HepG2 (cell line): ENCODE results near the gene IRS2. TPM values are rescaled to one million over a fixed set of nuclear protein-coding genes. Genes with fewer than 3 reads are reported as not detected.

Source experiments
- ATAC-seq: fragments of 200-7000 bp; cut with Tn5 transposase; 3 replicates; pipeline ENCODE4 v1.9.1; 2020; ENCODE audit warnings: mild to moderate bottlenecking, moderate library complexity
- BruUV-seq: library from RNA; stranded (reverse); fragments of 400-500 nt; replicated peaks from 2 replicates; lab custom pipeline; 2021; lab: Mats Ljungman, UMichigan
- CTCF ChIA-PET: fragments of 300-600 bp; formaldehyde crosslinking; extraction: SDS; loops from one replicate; lab custom pipeline; 2021; ENCODE audit warnings: low total read pairs, inconsistent platforms, low intra/inter-chr PET ratio; lab: Yijun Ruan, JAX
- POLR2A ChIA-PET: fragments of 350-600 bp; sonication (Branson Sonifier 250); formaldehyde crosslinking; loops from one replicate; lab custom pipeline; 2020; ENCODE audit warnings: antibody characterized with exemption, inconsistent platforms; lab: Yijun Ruan, JAX
- DNase-seq: peaks from one replicate; pipeline ENCODE4 v3.0.0-alpha.2; 2015; ENCODE audit warnings: low spot score
- FAIRE-seq: peaks from 3 replicates; lab custom pipeline; 2011; peaks lifted over from hg19 to GRCh38; lab: Jason Lieb, UNC
- H2AFZ ChIP-seq: one replicate; pipeline ENCODE4 v1.6.1; 2011; ENCODE audit warnings: low read length, inconsistent platforms
- H3K27ac ChIP-seq: fragments of 300-600 bp; 3 replicates; pipeline ENCODE4 v1.8.0; 2011; ENCODE audit warnings: mixed run types, mild to moderate bottlenecking, mixed read lengths, low read length, inconsistent platforms; ENCODE audit not compliant: insufficient read depth; ENCODE audit errors: extremely low read length
- H3K27me3 ChIP-seq, 2 experiments: fragments of 200-600 bp in 1 of 2; 2 replicates in 1 of 2; 3 replicates in 1 of 2; pipeline versions ENCODE4 v1.6.0 to v1.8.0; 2011; ENCODE audit warnings: low read length in 2 of 2, mild to moderate bottlenecking in 2 of 2, moderate library complexity in 2 of 2, inconsistent platforms in 1 of 2; ENCODE audit not compliant: insufficient read depth in 2 of 2, control insufficient read depth in 1 of 2
- H3K36me3 ChIP-seq, 2 experiments: fragments of 200-600 bp in 1 of 2; replicated peaks in 1 of 2; 2 replicates in 1 of 2; 3 replicates in 1 of 2; pipeline versions ENCODE4 v1.5.1 to v1.8.0; 2011; ENCODE audit warnings: low read length in 2 of 2, inconsistent platforms in 1 of 2; ENCODE audit not compliant: insufficient read depth in 2 of 2, control insufficient read depth in 1 of 2
- H3K4me1 ChIP-seq: 2 replicates; pipeline ENCODE4 v1.5.1; 2012; ENCODE audit warnings: low read length, inconsistent platforms; ENCODE audit not compliant: insufficient read depth
- H3K4me2 ChIP-seq: 2 replicates; pipeline ENCODE4 v1.6.0; 2011; ENCODE audit warnings: low read depth, low read length, inconsistent platforms
- H3K4me3 ChIP-seq, 3 experiments: fragments of 200-600 bp in 1 of 3; sonication (generic), shearing (Covaris generic) in 1 of 3; replicated peaks in 1 of 3; 2 replicates each; pipeline ENCODE4 v1.5.1; 2011 to 2016; ENCODE audit warnings: low read length in 3 of 3, inconsistent platforms in 2 of 3, low read depth in 2 of 3, mild to moderate bottlenecking in 2 of 3, control low read depth in 1 of 3, mixed read lengths in 1 of 3; ENCODE audit not compliant: insufficient read depth in 1 of 3
- H3K79me2 ChIP-seq: one replicate; pipeline ENCODE4 v1.6.1; 2011; ENCODE audit warnings: low read length, inconsistent platforms; ENCODE audit not compliant: insufficient read depth
- H3K9ac ChIP-seq: 2 replicates; pipeline ENCODE4 v1.6.0; 2011; ENCODE audit warnings: mild to moderate bottlenecking, low read depth, low read length, inconsistent platforms; ENCODE audit not compliant: insufficient read depth
- H3K9me3 ChIP-seq: 2 replicates; pipeline ENCODE4 v1.5.1; 2012; ENCODE audit warnings: mild to moderate bottlenecking, low read length
- H4K20me1 ChIP-seq: 2 replicates; pipeline ENCODE4 v1.6.0; 2011; ENCODE audit warnings: inconsistent platforms, mild to moderate bottlenecking, low read length, moderate library complexity; ENCODE audit not compliant: insufficient read depth
- BCL6 ChIP-seq: IDR thresholded peaks from 2 replicates; pipeline ENCODE4 v1.6.1; 2016; ENCODE audit warnings: missing genetic modification reagents, missing compliant biosample characterization
- BORCS8-MEF2B ChIP-seq: sonication (generic); formaldehyde crosslinking; IDR thresholded peaks from 2 replicates; pipeline ENCODE4 v1.8.0; 2022; ENCODE audit warnings: mild to moderate bottlenecking, missing genetic modification reagents
- TRIM24 ChIP-seq: sonication (generic); formaldehyde crosslinking; IDR thresholded peaks from 2 replicates; pipeline ENCODE4 v1.8.0; 2022; ENCODE audit warnings: mild to moderate bottlenecking, missing genetic modification reagents
- ZFP1 ChIP-seq: IDR thresholded peaks from 2 replicates; pipeline ENCODE4 v1.6.1; 2016
- ZNF354B ChIP-seq: sonication (generic); formaldehyde crosslinking; IDR thresholded peaks from 2 replicates; pipeline ENCODE4 v1.8.0; 2022; ENCODE audit warnings: mild to moderate bottlenecking, missing genetic modification reagents
- ZNF772 ChIP-seq: sonication (generic); formaldehyde crosslinking; IDR thresholded peaks from 2 replicates; pipeline ENCODE4 v1.5.0; 2020; ENCODE audit warnings: mild to moderate bottlenecking, missing genetic modification reagents
- WGBS: methylation state at CpG from one replicate; pipeline ENCODE4 v1.1.6; 2017; ENCODE audit warnings: low lambda C conversion rate; 5-methylcytosine and 5-hydroxymethylcytosine counted together
- in situ Hi-C: cut with HindIII; loops from 2 replicates; pipeline ENCODE4 v1.10.0; 2017; ENCODE audit warnings: low pct_unique_long_range_greater_than_20kb; ENCODE audit not compliant: extremely low pct_ligation_motif_present
- intact Hi-C: fragments of 100-400 bp; cut with micrococcal nuclease; formaldehyde crosslinking; loops from one replicate; pipeline ENCODE4 v1.10.0; 2022; ENCODE audit not compliant: unreplicated experiment
- polyA plus RNA-seq, 8 experiments: library from polyadenylated mRNA; depleted of rRNA in 3 of 8; stranded (reverse) in 7 of 8; unstranded in 1 of 8; fragments of >200 nt; fragmentation: Illumina TruSeq in 4 of 8; extraction: Trizol in 4 of 8; gene quantifications; 2 replicates each; pipeline versions ENCODE4 v1.2.1 to v1.2.3, GENCODE V29; 2011 to 2016; ENCODE audit warnings: low read depth in 4 of 8, missing spikeins in 1 of 8, mixed read lengths in 1 of 8; ENCODE audit not compliant: insufficient read depth in 1 of 8
- total RNA-seq, 5 experiments: library from RNA; depleted of rRNA; stranded (reverse); fragments of >200 nt; fragmentation: Illumina TruSeq; extraction: Trizol; gene quantifications; 2 replicates each; pipeline ENCODE4 v1.2.3, GENCODE V29; 2016; ENCODE audit warnings: low read depth in 1 of 5
- TF ChIP-seq, protein P1 (sequence below): sonication (generic); formaldehyde crosslinking; IDR thresholded peaks from 2 replicates; pipeline ENCODE4 v1.4.0; 2020; ENCODE audit warnings: mild to moderate bottlenecking, missing genetic modification reagents
- TF ChIP-seq, protein P2 (sequence below), 2 experiments: sonication (generic) in 1 of 2; formaldehyde crosslinking in 1 of 2; IDR thresholded peaks; 2 replicates each; pipeline versions ENCODE4 v1.5.1 to v1.6.1; 2011 to 2020; ENCODE audit warnings: borderline replicate concordance in 1 of 2, low read depth in 1 of 2, low read length in 1 of 2, mild to moderate bottlenecking in 1 of 2, missing genetic modification reagents in 1 of 2, moderate library complexity in 1 of 2
- TF ChIP-seq, protein P3 (sequence below): sonication (generic); formaldehyde crosslinking; IDR thresholded peaks from 2 replicates; pipeline ENCODE4 v1.4.0; 2020; ENCODE audit warnings: missing genetic modification reagents

The IRS2 gene
- total and polyA plus RNA-seq, 2 of the 13 experiments (the other 11 are each of a cell fraction or from before 2014, with no cell fraction given): 0.02 to 0.04 TPM

DNA sequence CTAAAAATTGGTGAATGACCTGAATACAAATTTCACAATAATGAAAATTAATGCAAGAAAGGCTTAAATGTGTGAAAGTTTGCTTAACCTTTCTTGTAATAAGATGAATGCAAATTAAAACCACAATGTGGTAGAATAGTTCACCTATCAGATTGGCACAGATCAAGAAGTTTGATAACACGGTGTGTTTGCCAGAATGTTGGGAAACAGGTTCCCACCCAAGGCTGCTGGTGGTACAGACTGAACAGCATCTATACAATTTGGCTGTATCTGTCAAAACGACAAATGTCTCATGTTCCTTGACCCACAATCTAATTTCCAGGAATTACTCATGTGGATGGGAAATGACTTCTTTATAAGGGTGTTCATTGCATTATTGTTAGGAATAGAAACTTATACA, 8.6 kb upstream of the IRS2 start:
- Histone ChIP-seq H2AFZ (no peak overlapping the region), H3K27ac (no peak overlapping the region), H3K9ac (no peak overlapping the region), H3K4me3 (no peak overlapping the region), H3K9me3 (no peaks in the 10 kb centered on the region), H3K4me2 (no peak overlapping the region), H4K20me1 (no peaks in the 10 kb centered on the region), H3K79me2 (no peaks in the 10 kb centered on the region), H3K27me3 (peaks cover 0 to 4% of the 10 kb centered on the region in 2 experiments; a peak in 2 of 5 replicates), H3K36me3 (no peaks in the 10 kb centered on the region), H3K4me1 (no peaks in the 10 kb centered on the region)
- no TSS peak for BruUV-seq
- TF ChIP-seq TRIM24 (CRISPR knock-in tag) (no peak), ZNF772 (CRISPR knock-in tag) (no peak), ZFP1 (CRISPR knock-in tag) (no peak), BCL6 (no peak), BORCS8-MEF2B (CRISPR knock-in tag) (no peak), ZNF354B (no peak)
- TF ChIP-seq, protein P1, sequence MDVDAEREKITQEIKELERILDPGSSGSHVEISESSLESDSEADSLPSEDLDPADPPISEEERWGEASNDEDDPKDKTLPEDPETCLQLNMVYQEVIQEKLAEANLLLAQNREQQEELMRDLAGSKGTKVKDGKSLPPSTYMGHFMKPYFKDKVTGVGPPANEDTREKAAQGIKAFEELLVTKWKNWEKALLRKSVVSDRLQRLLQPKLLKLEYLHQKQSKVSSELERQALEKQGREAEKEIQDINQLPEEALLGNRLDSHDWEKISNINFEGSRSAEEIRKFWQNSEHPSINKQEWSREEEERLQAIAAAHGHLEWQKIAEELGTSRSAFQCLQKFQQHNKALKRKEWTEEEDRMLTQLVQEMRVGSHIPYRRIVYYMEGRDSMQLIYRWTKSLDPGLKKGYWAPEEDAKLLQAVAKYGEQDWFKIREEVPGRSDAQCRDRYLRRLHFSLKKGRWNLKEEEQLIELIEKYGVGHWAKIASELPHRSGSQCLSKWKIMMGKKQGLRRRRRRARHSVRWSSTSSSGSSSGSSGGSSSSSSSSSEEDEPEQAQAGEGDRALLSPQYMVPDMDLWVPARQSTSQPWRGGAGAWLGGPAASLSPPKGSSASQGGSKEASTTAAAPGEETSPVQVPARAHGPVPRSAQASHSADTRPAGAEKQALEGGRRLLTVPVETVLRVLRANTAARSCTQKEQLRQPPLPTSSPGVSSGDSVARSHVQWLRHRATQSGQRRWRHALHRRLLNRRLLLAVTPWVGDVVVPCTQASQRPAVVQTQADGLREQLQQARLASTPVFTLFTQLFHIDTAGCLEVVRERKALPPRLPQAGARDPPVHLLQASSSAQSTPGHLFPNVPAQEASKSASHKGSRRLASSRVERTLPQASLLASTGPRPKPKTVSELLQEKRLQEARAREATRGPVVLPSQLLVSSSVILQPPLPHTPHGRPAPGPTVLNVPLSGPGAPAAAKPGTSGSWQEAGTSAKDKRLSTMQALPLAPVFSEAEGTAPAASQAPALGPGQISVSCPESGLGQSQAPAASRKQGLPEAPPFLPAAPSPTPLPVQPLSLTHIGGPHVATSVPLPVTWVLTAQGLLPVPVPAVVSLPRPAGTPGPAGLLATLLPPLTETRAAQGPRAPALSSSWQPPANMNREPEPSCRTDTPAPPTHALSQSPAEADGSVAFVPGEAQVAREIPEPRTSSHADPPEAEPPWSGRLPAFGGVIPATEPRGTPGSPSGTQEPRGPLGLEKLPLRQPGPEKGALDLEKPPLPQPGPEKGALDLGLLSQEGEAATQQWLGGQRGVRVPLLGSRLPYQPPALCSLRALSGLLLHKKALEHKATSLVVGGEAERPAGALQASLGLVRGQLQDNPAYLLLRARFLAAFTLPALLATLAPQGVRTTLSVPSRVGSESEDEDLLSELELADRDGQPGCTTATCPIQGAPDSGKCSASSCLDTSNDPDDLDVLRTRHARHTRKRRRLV (CRISPR knock-in tag): no peak
- TF ChIP-seq, protein P2, sequence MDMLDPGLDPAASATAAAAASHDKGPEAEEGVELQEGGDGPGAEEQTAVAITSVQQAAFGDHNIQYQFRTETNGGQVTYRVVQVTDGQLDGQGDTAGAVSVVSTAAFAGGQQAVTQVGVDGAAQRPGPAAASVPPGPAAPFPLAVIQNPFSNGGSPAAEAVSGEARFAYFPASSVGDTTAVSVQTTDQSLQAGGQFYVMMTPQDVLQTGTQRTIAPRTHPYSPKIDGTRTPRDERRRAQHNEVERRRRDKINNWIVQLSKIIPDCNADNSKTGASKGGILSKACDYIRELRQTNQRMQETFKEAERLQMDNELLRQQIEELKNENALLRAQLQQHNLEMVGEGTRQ (IDR thresholded peaks at IDR 0.05; ENCODE audit: low read depth, low read length): no peak
- TF ChIP-seq, protein P2 (CRISPR knock-in tag; IDR thresholded peaks at IDR 0.05; ENCODE audit: borderline replicate concordance): no peak
- TF ChIP-seq, protein P3, sequence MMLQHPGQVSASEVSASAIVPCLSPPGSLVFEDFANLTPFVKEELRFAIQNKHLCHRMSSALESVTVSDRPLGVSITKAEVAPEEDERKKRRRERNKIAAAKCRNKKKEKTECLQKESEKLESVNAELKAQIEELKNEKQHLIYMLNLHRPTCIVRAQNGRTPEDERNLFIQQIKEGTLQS (CRISPR knock-in tag): no peak
- ChIA-PET POLR2A (no interaction called here), CTCF (no interaction called here)
- in situ Hi-C loops: loop anchor here (25.0 kb wide), 1 partner anchor 833 kb away; no protein-coding TSS in a partner anchor
- intact Hi-C loops: no loop called here
- no peak for DNase-seq
- ATAC-seq: no peak
- 26% methylated on average over 2 of the region's 2 CpGs for WGBS
- no peak for FAIRE-seq
